Activated naive CD4-positive, alpha-beta T cell treated with anti-CD3 and anti-CD28 coated beads, Interleukin-2, amount 50 U/mL, for 72 hours (primary cell): ENCODE data around the gene CHAC1. TPM values are rescaled to one million over a fixed set of nuclear protein-coding genes. Genes with fewer than 3 reads are reported as not detected.
"Not testable (repeated sequence)": the region's sequence is repeated elsewhere in the genome, so short reads cannot be mapped to it uniquely, and the experiment has no call there.

Source experiments
- ATAC-seq, 2 donors: fragments of 150-1000 bp; cut with Tn5 transposase; 2 replicates each; pipeline ENCODE4 v1.10.0; 2021; ENCODE audit warnings: mild to moderate bottlenecking in 2 of 2, moderate library complexity in 2 of 2
- DNase-seq, 2 donors: peaks; one replicate each; pipeline ENCODE4 v3.0.0; 2021 to 2022; ENCODE audit warnings: low spot score in 2 of 2
- H3K27ac Mint-ChIP-seq, 2 donors: one replicate each; pipeline ENCODE4 v1.8.0; 2022; ENCODE audit warnings: mild to moderate bottlenecking in 2 of 2, mixed read lengths in 2 of 2
- H3K36me3 Mint-ChIP-seq, 2 donors: one replicate each; pipeline ENCODE4 v1.8.0; 2022; ENCODE audit warnings: mixed read lengths in 2 of 2
- H3K9me3 Mint-ChIP-seq, 2 donors: one replicate each; pipeline ENCODE4 v1.8.0; 2022; ENCODE audit warnings: mixed read lengths in 2 of 2
- total RNA-seq, 2 donors: library from RNA; stranded (reverse); gene quantifications; one replicate each; pipeline ENCODE4 v1.2.3, GENCODE V29; 2022

CHAC1 gene
- total RNA-seq, 2 donors from 2014 or later: 12.9 to 16.3 TPM

DNA sequence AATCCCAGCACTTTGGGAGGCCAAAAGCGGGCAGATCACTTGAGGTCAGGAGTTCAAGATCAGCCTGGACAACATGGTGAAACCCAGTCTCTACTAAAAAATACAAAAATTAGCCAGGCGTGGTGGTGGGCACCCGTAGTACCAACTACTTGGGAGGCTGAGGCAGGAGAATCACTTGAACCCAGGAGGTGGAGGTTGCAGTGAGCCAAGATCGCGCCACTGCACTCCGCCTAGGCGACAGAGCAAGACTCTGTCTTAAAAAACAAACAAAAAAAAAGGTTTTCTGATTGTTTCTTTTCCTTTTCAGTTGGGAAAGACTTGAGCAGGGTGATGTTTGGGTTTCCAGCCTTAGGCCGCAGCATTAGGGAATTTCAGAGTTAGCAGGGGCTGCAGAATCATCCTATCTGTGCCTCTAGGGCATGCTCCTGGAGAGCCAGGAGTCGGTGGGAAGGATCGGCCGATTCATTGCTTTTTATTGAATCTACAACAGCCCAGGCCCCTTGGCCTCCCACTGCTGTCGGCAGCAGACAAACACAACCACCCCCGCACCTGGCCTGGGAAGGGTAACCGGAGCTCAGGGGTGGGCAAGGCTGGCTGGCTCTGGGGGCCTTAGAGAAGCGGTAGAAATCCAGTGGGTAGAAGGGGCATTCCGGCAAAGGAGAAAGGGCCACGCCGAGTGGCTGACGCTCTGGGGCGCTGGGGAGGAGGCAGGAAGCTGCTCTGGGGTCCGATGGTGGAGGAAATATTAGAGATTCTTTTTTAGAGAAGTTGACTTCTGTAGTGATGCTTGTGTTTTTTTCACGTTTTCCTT, 6.3 kb downstream of the CHAC1 start:
- Mint-ChIP-seq H3K9me3 (no peaks in the 10 kb centered on the region), H3K36me3 (peaks cover 0 to 9% of the 10 kb centered on the region in 2 donors), H3K27ac (peak overlapping the region; percentile 47 to 89)
- DNase-seq (no peak), ATAC-seq (no peak)

DNA sequence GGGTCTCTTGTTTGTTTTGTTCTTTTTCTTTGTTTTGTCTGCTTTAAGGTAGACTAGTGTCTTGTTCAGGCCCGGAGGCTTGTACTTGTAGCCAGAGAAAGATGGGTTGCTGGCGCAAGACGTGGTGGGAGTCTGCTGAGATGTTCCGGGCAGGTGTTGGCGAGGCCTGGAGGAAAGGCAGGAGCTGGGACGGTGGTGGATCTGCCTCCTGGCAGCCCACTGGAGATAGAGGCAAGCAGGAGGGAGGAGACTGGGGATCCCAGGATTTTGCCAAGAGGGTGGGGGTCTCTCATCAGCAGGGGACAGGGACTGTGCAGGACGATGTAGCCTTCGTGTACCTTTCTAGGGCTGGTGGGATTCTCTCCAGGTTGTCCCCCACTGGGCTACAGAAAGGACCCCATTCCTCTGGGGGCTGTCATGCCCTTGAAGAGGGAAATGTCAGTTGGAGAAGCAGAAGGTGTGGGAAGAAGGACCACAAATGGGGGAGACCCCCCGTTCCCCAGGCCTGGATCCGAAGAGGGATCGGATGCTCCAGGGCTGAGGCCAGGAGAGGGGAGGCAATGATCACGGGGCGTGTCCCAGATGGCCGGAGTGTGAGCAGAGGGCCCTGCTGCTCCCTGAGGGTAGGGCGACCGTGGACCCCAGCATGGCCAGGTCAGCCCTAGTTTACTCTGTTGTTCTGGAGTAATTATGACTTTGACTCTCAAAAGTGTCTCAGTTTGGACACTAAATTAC, 7.0 kb downstream of the CHAC1 start:
- Mint-ChIP-seq H3K27ac (peak overlapping the region; percentile 47 to 89), H3K9me3 (no peaks in the 10 kb centered on the region), H3K36me3 (peaks cover 0 to 9% of the 10 kb centered on the region in 2 donors)
- ATAC-seq: no peak
- no peak for DNase-seq

DNA sequence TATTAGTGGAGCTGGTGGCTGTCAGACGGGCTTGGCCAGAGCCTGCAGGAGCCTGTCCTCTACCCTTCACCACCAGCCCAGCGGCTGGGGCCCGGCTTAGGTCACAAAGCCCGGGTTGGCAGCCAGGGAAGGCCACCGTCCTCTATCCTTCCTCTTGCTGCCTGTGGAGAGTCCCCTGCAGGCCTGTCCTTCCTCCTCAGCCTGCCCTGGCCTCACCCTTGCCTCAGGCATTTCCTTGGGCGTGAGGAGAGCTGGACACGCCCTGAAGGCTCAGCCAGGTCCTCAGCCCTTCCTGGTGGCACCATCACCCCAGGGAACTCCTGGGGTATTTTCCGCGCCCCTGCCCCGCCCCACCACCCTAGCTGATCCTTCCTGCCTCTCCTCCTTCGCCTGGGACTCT, 7.7 kb downstream of the CHAC1 start:
- ATAC-seq (peak in 1 of 2 donors; percentile 20), DNase-seq (no peak)
- Mint-ChIP-seq H3K36me3 (peaks cover 0 to 6% of the 10 kb centered on the region in 2 donors), H3K27ac (no peak overlapping the region), H3K9me3 (no peaks in the 10 kb centered on the region)

DNA sequence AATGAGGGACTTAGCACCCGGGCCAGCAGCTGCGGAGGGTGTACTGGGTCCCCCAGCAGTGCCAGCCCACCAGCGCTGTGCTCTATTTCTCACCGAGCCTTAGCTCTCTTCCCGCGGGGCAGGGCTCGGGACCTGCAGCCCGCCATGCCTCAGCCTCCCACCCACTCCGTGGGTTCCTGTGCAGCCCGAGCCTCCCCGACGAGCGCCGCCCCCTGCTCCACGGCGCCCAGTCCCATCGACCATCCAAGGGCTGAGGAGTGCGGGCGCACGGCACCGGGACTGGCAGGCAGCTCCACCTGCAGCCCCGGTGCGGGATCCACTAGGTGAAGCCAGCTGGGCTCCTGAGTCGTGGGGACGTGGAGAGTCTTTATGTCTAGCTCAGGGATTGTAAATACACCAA, 8.5 kb downstream of the CHAC1 start:
- not testable (repeated sequence) for DNase-seq, H3K36me3 Mint-ChIP-seq, ATAC-seq, H3K9me3 Mint-ChIP-seq, H3K27ac Mint-ChIP-seq

DNA sequence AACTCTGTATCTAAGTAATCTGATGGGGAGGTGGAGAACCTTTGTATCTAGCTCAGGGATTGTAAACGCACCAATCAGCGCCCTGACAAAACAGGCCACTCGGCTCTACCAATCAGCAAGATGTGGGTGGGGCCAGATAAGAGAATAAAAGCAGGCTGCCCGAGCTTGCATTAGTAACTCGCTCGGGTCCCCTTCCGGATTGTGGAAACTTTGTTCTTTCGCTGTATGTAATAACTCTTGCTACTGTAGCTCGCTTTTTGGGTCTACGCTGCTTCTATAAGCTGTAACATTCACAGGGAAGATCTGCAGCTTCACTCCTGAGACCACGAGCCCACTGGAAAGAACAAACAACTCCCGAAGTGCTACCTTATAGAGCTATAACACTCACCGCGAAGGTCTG, 9.0 kb downstream of the CHAC1 start:
- H3K27ac Mint-ChIP-seq, H3K36me3 Mint-ChIP-seq, ATAC-seq, DNase-seq, H3K9me3 Mint-ChIP-seq: not testable (repeated sequence)

DNA sequence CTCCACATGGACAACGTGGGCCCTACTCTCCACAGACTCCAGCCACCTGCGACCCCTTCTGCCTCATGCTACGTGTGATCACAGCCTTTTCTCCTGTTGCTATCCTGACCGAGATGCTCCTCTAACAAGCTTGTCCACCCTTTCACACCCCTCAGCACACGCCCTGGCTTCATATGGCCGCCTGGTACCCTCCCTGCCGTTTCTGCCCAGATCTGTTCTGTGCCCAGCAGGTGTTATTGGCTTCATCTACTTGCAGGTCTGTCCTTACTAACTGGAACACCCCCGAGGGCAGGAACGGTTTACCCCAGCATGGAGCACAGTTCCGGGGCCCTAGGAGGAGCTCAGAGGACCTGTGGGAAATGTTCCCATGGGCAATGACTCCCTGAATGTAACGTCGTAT, 9.9 kb downstream of the CHAC1 start:
- Mint-ChIP-seq H3K9me3 (no peaks in the 10 kb centered on the region), H3K27ac (no peak overlapping the region)

DNA sequence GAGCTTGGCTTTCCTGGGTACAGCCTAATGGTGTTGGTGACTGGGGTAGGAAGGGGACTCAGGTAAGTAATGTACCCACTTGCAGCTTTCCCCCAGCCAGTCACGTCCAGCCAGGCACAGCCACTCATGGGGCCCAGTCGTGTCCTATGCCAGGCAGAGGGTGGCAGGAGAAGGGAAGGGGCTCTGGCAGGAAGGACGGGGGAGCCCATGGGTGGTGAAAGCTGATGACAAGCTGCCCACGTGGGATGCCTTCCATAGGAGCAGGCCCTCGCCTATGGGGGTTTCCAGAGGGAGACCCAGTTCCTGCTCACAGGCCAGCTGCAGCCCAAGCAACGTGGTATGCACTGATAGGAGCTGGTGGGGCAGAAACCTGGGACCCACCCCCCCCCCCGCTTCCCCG, 10.7 kb downstream of the CHAC1 start:
- no peaks in the 10 kb centered on the region for H3K9me3 Mint-ChIP-seq
- no peak overlapping the region for H3K27ac Mint-ChIP-seq
- ATAC-seq (no peak), DNase-seq (no peak)
- H3K36me3 Mint-ChIP-seq: no peaks in the 10 kb centered on the region

More for the DNA sequence above, 9.9 kb downstream of the CHAC1 start:
- DNase-seq (no peak), ATAC-seq (no peak)
- H3K36me3 Mint-ChIP-seq: no peaks in the 10 kb centered on the region

DNA sequence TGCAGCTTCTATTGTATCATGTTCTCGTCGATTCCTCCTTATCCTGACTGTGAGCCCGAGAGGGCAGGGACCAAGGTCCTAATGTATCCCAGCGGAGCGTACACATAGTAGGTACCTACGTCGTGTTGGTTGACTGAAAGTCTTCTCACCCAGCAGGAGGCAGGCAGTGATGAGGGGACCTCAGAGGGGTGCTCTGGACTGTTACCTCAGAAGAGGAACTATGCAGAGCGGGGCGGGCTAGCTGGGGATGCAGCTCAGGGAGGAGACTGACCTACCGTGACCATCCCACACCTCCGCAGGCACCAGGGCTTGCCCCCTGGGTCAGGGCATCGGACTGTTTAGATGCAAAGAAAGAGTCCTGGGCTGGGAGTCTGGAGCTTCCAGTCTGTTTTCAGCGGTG, 11.4 kb downstream of the CHAC1 start:
- no peak overlapping the region for H3K27ac Mint-ChIP-seq
- H3K36me3 Mint-ChIP-seq: no peaks in the 10 kb centered on the region
- DNase-seq (no peak), ATAC-seq (no peak)
- no peaks in the 10 kb centered on the region for H3K9me3 Mint-ChIP-seq

DNA sequence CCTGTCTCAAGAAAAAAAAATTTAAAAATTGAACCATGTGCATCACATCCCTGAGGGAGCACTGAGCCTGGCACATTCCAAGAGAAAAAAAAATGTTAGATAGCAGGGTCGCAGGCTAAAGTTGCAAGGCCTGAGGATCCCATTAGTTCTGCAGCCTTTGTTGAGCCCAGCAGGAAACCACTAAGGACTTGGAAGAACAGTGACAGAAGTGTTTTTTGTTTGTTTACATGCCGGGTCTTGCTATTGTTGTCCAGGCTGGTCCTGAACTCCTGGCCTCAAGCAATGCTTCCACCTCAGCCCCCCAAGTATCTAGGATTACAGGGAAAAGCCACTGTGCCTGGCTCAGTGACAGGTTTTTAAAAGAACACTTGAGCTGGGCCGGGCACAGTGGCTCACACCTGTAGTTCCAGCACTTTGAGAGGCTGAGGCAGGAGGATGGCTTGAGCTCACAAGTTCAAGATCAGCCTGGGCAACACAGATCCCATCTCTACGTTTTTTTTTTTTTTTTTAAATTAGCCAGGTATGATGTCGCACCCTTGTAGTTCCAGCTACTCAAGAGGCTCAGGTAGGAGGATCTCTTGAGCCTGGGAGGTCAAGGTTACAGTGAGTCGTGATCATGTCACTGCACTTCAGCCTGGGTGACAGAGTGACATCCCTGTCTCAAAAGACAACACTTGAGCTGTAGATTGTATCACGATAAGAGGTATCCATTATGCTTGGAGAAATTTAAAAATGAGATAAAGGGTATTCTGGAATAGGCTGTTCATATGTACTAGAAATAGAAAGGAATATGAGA, 15.2 kb downstream of the CHAC1 start:
- ATAC-seq (no peak), DNase-seq (no peak)
- peak overlapping the region in 1 of 2 donors; percentile 74 for H3K27ac Mint-ChIP-seq
- H3K9me3 Mint-ChIP-seq: no peaks in the 10 kb centered on the region
- H3K36me3 Mint-ChIP-seq: no peaks in the 10 kb centered on the region

DNA sequence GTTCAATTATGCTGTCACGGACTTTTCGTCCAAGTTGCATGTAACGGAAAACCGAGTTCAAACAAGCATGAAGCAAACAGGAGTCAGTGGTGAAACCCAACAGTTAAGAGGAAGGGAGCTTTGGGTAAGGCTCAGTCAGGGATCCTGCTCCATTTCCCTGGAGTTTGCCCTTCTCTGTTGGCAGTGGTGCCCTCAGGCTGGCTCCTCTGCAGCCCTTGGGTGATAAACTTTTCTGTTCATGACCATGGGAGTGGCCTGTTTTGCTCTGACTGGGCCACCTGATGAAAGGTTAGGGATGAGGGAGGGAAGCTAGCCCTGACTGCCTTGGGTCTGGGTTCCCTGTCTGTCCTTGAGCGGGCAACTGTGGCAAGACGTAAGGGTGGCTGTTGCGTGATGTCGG, 16.1 kb downstream of the CHAC1 start:
- DNase-seq: no peak
- peak overlapping the region in 1 of 2 donors; percentile 27 for H3K27ac Mint-ChIP-seq
- no peaks in the 10 kb centered on the region for H3K9me3 Mint-ChIP-seq
- no peaks in the 10 kb centered on the region for H3K36me3 Mint-ChIP-seq
- no peak for ATAC-seq

DNA sequence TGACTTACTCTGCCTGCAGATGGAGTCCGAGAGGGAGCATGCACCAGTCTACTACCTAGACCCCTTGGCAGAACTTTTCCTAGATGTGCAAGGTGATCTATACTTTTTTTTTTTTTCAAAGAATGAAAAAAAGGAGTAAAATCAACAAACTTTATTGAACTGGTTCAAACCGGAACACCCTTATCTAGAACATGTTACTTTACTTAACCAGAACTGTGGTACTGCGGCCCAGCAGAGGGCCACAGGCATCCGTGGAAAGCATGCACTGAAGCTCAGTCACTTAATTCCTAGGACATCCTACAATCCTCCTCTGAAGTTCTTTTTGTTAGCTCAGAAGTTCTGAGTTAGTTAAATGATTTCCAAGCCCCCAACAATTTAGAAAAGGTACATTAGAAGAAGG, 21.6 kb downstream of the CHAC1 start:
- DNase-seq (no peak), ATAC-seq (no peak)
- no peaks in the 10 kb centered on the region for H3K9me3 Mint-ChIP-seq
- no peak overlapping the region for H3K27ac Mint-ChIP-seq
- no peaks in the 10 kb centered on the region for H3K36me3 Mint-ChIP-seq

DNA sequence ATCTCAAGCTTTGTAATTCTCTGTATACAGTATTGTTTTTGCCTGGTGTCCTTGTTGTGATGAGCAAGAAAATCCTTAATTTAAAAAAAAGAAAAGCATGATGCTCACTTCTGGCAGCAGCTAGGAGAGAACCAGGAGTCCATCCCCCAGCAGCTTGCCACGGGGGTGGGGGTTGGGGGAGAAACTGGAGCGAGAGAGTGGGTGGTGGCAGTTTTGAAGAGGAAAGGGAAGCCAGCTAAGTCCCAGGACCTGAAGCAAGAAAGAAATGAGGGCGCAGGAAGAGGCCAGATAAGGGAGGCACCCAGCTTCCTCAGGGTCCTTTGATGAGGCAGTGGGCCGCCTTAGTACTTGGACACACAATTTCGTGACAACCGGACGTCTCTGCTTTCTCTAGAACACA, 23.5 kb downstream of the CHAC1 start:
- Mint-ChIP-seq H3K27ac (peak overlapping the region in 1 of 2 donors; percentile 38), H3K36me3 (no peaks in the 10 kb centered on the region)
- no peak for DNase-seq

DNA sequence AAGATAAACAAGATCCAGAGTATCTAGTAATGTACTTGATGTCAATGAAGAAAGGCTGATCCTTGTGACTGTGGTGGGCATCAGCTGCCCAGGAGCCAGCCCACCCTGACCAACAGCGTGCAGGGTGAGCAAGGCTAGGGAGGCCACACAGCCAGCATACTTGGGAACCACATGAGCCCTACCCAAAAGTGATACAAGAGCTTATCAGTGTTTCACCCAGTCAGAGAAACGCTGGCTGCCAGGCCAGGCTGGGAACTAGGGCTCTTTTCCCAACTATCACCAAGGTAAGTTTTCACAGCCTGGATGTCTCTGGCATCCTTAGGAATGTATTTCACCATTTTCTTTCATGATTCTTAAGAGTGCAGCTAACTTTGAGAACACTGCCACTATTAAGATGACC, 24.9 kb downstream of the CHAC1 start:
- Mint-ChIP-seq H3K36me3 (no peaks in the 10 kb centered on the region), H3K27ac (peak overlapping the region in 1 of 2 donors; percentile 85), H3K9me3 (no peaks in the 10 kb centered on the region)
- ATAC-seq (no peak), DNase-seq (no peak)

More for the DNA sequence above, 23.5 kb downstream of the CHAC1 start:
- ATAC-seq: no peak
- no peaks in the 10 kb centered on the region for H3K9me3 Mint-ChIP-seq

DNA sequence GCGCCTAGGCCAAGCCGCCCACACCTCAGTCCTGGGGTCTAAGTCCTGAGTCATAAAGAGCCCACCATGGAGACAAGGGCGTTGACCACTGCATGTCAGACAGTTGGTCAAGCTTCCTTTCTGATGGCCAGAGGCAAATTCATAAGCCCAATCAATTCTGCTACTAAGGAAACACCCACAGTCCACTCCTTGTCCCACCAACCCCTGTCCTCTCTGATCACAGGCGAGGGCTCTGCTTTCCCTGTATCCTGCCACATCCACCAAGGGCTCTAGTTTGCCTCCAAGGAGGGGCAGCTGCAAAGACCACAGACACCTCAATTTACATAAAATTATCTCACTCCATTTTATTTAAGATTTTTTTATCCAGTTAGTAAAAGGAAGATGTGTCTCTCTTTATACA, 25.3 kb downstream of the CHAC1 start:
- Mint-ChIP-seq H3K27ac (peak overlapping the region in 1 of 2 donors; percentile 48), H3K9me3 (no peaks in the 10 kb centered on the region), H3K36me3 (no peaks in the 10 kb centered on the region)
- no peak for DNase-seq
- ATAC-seq: no peak

DNA sequence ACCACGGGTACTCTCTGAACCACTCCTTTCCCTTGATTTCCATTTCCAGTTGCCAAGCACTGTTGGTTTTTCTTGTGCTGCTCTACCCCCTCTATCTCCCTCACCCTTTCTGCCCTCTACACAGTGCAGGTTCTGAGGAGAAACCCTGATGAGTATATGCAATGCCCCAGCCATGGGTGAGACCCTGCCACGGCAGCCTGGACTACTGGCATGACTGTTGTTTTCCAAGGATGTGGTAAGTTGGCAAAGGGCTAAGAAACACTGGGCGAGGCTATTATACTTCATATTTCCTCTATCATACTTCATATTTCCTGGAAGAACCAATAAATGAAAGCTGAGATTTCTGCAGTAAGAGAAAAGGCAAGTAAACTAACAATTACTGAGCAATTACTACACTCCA, 27.9 kb downstream of the CHAC1 start:
- Mint-ChIP-seq H3K27ac (peak overlapping the region in 1 of 2 donors; percentile 0), H3K36me3 (peaks cover 0 to 4% of the 10 kb centered on the region in 2 donors), H3K9me3 (no peaks in the 10 kb centered on the region)
- peak in 1 of 2 donors; percentile 22 for ATAC-seq
- DNase-seq: no peak

DNA sequence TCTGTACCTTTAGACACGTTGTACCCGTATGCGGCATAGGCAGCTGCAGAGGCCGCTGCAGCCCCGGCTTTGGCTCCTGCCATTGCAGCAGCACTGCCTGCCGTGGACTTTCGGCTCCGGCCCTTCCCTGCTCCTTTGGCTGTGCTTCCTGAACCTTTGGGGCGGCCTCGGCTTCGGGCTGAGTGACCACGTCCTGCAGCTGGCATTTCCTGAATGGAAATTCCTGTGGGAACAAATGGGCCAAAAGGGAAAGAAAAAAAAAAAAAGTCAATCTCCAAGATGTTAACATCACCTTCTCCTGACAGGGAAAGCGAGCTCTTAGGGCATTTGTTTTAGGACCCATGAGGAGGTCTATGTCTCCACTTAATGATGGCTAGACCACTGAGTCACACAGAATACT, 29.6 kb downstream of the CHAC1 start:
- H3K27ac Mint-ChIP-seq: no peak overlapping the region
- H3K36me3 Mint-ChIP-seq: peaks cover 0 to 11% of the 10 kb centered on the region in 2 donors
- ATAC-seq (no peak), DNase-seq (no peak)
- H3K9me3 Mint-ChIP-seq: no peaks in the 10 kb centered on the region

DNA sequence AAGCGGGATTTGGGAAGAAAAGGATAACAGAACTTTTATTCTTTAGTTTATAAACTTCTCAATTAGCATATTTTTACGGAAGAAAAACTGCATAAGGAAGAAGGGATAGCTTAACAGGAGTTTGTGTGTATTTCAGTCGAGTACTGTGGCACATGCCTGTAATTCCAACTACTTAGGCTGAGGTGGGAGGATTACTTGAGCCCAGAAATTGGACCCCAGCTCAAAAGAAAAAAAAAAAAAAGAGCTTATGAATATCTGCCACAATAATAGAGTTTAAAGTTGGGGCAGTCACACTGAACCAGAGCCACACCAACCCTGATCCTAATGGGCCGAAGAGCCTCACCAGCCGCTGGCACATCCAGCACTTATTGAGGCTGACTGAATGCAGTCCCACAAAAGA, 31.1 kb downstream of the CHAC1 start:
- ATAC-seq: no peak
- Mint-ChIP-seq H3K9me3 (no peaks in the 10 kb centered on the region), H3K36me3 (peaks cover 4 to 11% of the 10 kb centered on the region in 2 donors), H3K27ac (no peak overlapping the region)
- no peak for DNase-seq
